ENCODE data around the gene NKD1. TPM values are rescaled to one million over a fixed set of nuclear protein-coding genes. Genes with fewer than 3 reads are reported as not detected.

The NKD1 gene
- total RNA-seq, 1 donor from 2014 or later = 43.2 TPM

- Mint-ChIP-seq H3K36me3 (peaks cover 3% of the 10 kb centered on the region), H3K4me1 (ENCODE audit: unreplicated experiment) (peaks cover 4% of the 10 kb centered on the region), H3K4me3 (no peak overlapping the region), H3K27ac (no peak overlapping the region), H3K9me3 (no peaks in the 10 kb centered on the region), H3K27me3 (no peaks in the 10 kb centered on the region)
- TF ChIP-seq, protein P1, sequence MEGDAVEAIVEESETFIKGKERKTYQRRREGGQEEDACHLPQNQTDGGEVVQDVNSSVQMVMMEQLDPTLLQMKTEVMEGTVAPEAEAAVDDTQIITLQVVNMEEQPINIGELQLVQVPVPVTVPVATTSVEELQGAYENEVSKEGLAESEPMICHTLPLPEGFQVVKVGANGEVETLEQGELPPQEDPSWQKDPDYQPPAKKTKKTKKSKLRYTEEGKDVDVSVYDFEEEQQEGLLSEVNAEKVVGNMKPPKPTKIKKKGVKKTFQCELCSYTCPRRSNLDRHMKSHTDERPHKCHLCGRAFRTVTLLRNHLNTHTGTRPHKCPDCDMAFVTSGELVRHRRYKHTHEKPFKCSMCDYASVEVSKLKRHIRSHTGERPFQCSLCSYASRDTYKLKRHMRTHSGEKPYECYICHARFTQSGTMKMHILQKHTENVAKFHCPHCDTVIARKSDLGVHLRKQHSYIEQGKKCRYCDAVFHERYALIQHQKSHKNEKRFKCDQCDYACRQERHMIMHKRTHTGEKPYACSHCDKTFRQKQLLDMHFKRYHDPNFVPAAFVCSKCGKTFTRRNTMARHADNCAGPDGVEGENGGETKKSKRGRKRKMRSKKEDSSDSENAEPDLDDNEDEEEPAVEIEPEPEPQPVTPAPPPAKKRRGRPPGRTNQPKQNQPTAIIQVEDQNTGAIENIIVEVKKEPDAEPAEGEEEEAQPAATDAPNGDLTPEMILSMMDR (conservative IDR thresholded peaks at IDR 0.05) = no peak
- DNase-seq (ENCODE audit: extremely low spot score, unreplicated experiment) = no peak
Measured at GRCh38 chr16:50625374-50625773, 77.2 kb downstream of the NKD1 start.

DNA sequence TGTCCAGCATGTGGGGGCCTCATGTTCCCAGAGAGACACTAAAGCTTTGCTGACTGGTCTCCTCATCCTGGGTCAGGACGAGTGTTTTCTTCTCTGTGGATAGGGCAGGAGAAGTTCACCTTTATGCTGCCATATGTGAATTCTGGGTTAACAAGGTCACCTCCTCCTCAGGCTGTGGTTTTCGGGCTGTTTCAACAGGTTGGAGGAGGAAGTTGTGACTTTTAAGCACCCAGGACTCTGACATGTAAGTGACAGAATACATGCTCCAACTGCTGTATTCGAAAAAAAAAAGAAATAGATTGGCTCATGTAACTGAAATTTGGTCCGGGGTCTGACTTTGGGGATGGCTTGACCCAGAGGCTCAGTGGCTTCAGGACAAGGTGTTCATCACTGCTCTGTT lies 78.7 kb downstream of the NKD1 start:
- DNase-seq (ENCODE audit: extremely low spot score, unreplicated experiment) = no peak
- H3K27ac Mint-ChIP-seq = no peak overlapping the region
- H3K4me1 Mint-ChIP-seq (ENCODE audit: unreplicated experiment) = peaks cover 8% of the 10 kb centered on the region
- H3K9me3 Mint-ChIP-seq = no peaks in the 10 kb centered on the region
- TF ChIP-seq, protein P1 (conservative IDR thresholded peaks at IDR 0.05) = no peak
- H3K4me3 Mint-ChIP-seq = no peak overlapping the region
- peaks cover 9% of the 10 kb centered on the region for H3K36me3 Mint-ChIP-seq
- no peaks in the 10 kb centered on the region for H3K27me3 Mint-ChIP-seq

DNA sequence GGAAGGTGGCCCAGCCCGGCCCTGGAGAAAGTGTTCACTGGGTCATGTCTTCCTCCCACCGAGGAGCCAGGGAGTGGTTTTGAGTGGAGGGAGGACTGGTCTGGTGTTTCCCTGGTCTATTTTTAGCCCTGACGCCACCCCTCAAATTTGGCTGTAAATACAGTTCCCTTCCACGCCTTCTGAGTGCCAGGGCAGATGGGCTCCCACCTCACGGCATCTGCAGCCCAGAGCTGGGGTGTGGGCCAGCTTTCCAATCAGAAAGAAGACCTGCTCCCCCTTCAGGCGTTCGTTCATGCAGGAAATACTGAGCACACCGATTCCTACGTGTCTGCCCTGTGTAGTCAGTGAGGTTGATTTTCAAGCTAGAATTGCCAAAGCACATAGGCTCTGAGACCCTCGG lies 79.2 kb downstream of the NKD1 start:
- Mint-ChIP-seq H3K27ac (no peak overlapping the region), H3K4me1 (ENCODE audit: unreplicated experiment) (peaks cover 8% of the 10 kb centered on the region), H3K27me3 (no peaks in the 10 kb centered on the region), H3K9me3 (no peaks in the 10 kb centered on the region), H3K4me3 (no peak overlapping the region), H3K36me3 (peaks cover 14% of the 10 kb centered on the region)
- no peak for DNase-seq (ENCODE audit: extremely low spot score, unreplicated experiment)
- TF ChIP-seq, protein P1 (conservative IDR thresholded peaks at IDR 0.05) = no peak

DNA sequence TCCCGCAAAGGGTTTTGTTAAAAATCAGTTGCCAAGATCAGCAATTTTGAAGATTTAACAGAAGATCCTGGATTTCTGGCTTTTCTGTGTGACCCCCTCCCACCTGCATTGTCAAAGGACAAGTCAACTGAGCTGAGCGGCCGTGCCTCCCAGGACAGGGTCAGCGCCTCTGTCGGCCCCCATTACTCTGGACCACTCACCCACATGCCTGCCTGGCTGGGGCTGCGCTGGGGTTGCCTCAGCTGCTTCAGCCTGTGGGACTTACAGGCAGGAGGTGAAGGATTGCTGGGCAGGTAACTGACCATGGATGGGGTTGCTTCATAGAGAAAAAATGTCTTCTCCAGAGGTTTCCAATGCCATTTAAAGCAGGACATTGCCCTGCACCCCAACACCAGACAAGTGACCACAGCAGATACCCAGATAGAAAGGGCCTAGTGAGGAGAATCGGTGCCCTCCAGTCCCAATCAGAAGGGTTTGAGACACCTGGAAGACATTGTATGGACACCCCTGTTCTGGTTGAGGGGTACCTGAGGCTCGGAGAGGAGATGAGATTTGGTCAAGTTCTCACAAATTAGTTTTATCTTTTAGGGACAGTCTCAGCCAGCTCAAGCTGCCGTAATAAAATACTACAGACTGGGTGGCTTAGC lies 80.1 kb downstream of the NKD1 start:
- Mint-ChIP-seq H3K27ac (no peak overlapping the region), H3K27me3 (no peaks in the 10 kb centered on the region), H3K4me1 (ENCODE audit: unreplicated experiment) (peaks cover 8% of the 10 kb centered on the region), H3K36me3 (peaks cover 14% of the 10 kb centered on the region), H3K4me3 (no peak overlapping the region), H3K9me3 (no peaks in the 10 kb centered on the region)
- no peak for DNase-seq (ENCODE audit: extremely low spot score, unreplicated experiment)
- TF ChIP-seq, protein P1 (conservative IDR thresholded peaks at IDR 0.05) = no peak

GRCh38 chr16:50629334-50629733 lies 81.1 kb downstream of the NKD1 start:
- no peak overlapping the region for H3K4me3 Mint-ChIP-seq
- TF ChIP-seq, protein P1 (conservative IDR thresholded peaks at IDR 0.05) = no peak
- no peak for DNase-seq (ENCODE audit: extremely low spot score, unreplicated experiment)
- no peaks in the 10 kb centered on the region for H3K9me3 Mint-ChIP-seq
- peaks cover 19% of the 10 kb centered on the region for H3K36me3 Mint-ChIP-seq
- H3K4me1 Mint-ChIP-seq (ENCODE audit: unreplicated experiment) = peaks cover 12% of the 10 kb centered on the region
- no peaks in the 10 kb centered on the region for H3K27me3 Mint-ChIP-seq
- no peak overlapping the region for H3K27ac Mint-ChIP-seq

Data from type B pancreatic cell (in vitro differentiated cells).